Measurements from ENCODE around the gene TPTE. TPM values are rescaled to one million over a fixed set of nuclear protein-coding genes. Genes with fewer than 3 reads are reported as not detected.
"Not testable (repeated sequence)": the region's sequence is repeated elsewhere in the genome, so short reads cannot be mapped to it uniquely, and the experiment has no call there.

The TPTE gene
- total and polyA plus RNA-seq, 2 donors (not counting 1 experiment from before 2014, with no cell fraction given) = not detected

GRCh38 chr21:10631316-10631715 is 109.9 kb downstream of the TPTE start:
- peaks cover 0 to 18% (median 2%) of the 10 kb centered on the region in 3 donors for H3K9me3 ChIP-seq (ENCODE audit: control extremely low read depth in 1 of 3, control insufficient read depth in 2 of 3, insufficient read depth in 1 of 3, low read length in 2 of 3)
- H4K20me1 ChIP-seq (ENCODE audit: control insufficient read depth, insufficient read depth, low read length, poor library complexity, severe bottlenecking); H3K9ac ChIP-seq (ENCODE audit: low read length); DNase-seq; H3K4me3 Mint-ChIP-seq; H3K9me3 Mint-ChIP-seq (ENCODE audit: insufficient read depth); H3K79me2 ChIP-seq (ENCODE audit: control insufficient read depth, insufficient read depth, low read length); H3K27ac ChIP-seq (ENCODE audit: low read length in 2 of 2); H3K27me3 ChIP-seq (replicated peaks in 1 of 4; ENCODE audit: control extremely low read depth in 1 of 4, control insufficient read depth in 3 of 4, insufficient read depth in 4 of 4, low read length in 3 of 4); H3K4me3 ChIP-seq (ENCODE audit: control extremely low read depth in 1 of 5, extremely low read depth in 1 of 5, insufficient read depth in 1 of 5, low read depth in 2 of 5, low read length in 4 of 5); H3K27me3 Mint-ChIP-seq; H3K4me1 ChIP-seq (ENCODE audit: control insufficient read depth in 2 of 2, insufficient read depth in 2 of 2, low read length in 2 of 2); H3K27ac Mint-ChIP-seq; H3K4me1 Mint-ChIP-seq; H3K36me3 ChIP-seq (replicated peaks in 1 of 2; ENCODE audit: control extremely low read depth in 1 of 2, control insufficient read depth in 1 of 2, extremely low read depth in 1 of 2, insufficient read depth in 2 of 2, low read length in 1 of 2); H3K4me2 ChIP-seq (replicated peaks; ENCODE audit: low read depth, low read length, poor library complexity, severe bottlenecking); intact Hi-C loops (cut with micrococcal nuclease); POLR2A ChIA-PET; CTCF ChIA-PET; H2AFZ ChIP-seq (ENCODE audit: insufficient read depth, low read depth, low read length, poor library complexity, severe bottlenecking); ATAC-seq (ENCODE audit: low read depth): not testable (repeated sequence)
- WGBS (ENCODE audit: insufficient coverage) = 72% methylated on average over 5 of the region's 5 CpGs

- ATAC-seq (ENCODE audit: low read depth); H3K27ac Mint-ChIP-seq; H3K4me3 ChIP-seq (ENCODE audit: control extremely low read depth in 1 of 5, extremely low read depth in 1 of 5, insufficient read depth in 1 of 5, low read depth in 2 of 5, low read length in 4 of 5); H3K4me1 ChIP-seq (ENCODE audit: control insufficient read depth in 2 of 2, insufficient read depth in 2 of 2, low read length in 2 of 2); H3K4me2 ChIP-seq (replicated peaks; ENCODE audit: low read depth, low read length, poor library complexity, severe bottlenecking); H2AFZ ChIP-seq (ENCODE audit: insufficient read depth, low read depth, low read length, poor library complexity, severe bottlenecking); H3K9me3 Mint-ChIP-seq (ENCODE audit: insufficient read depth); H3K27me3 Mint-ChIP-seq; POLR2A ChIA-PET; H4K20me1 ChIP-seq (ENCODE audit: control insufficient read depth, insufficient read depth, low read length, poor library complexity, severe bottlenecking); H3K9ac ChIP-seq (ENCODE audit: low read length); H3K36me3 ChIP-seq (replicated peaks in 1 of 2; ENCODE audit: control extremely low read depth in 1 of 2, control insufficient read depth in 1 of 2, extremely low read depth in 1 of 2, insufficient read depth in 2 of 2, low read length in 1 of 2); H3K79me2 ChIP-seq (ENCODE audit: control insufficient read depth, insufficient read depth, low read length); H3K4me1 Mint-ChIP-seq; DNase-seq; H3K27me3 ChIP-seq (replicated peaks in 1 of 4; ENCODE audit: control extremely low read depth in 1 of 4, control insufficient read depth in 3 of 4, insufficient read depth in 4 of 4, low read length in 3 of 4); CTCF ChIA-PET; H3K4me3 Mint-ChIP-seq; H3K27ac ChIP-seq (ENCODE audit: low read length in 2 of 2); intact Hi-C loops (cut with micrococcal nuclease): not testable (repeated sequence)
- peaks cover 1 to 20% (median 2%) of the 10 kb centered on the region in 3 donors for H3K9me3 ChIP-seq (ENCODE audit: control extremely low read depth in 1 of 3, control insufficient read depth in 2 of 3, insufficient read depth in 1 of 3, low read length in 2 of 3)
- 85% methylated on average over 6 of the region's 9 CpGs for WGBS (ENCODE audit: insufficient coverage)
Measured at GRCh38 chr21:10638144-10638543, 116.8 kb downstream of the TPTE start.

GRCh38 chr21:10639123-10639522 is 117.7 kb downstream of the TPTE start:
- H4K20me1 ChIP-seq (ENCODE audit: control insufficient read depth, insufficient read depth, low read length, poor library complexity, severe bottlenecking) = no peaks in the 10 kb centered on the region
- Mint-ChIP-seq H3K9me3 (ENCODE audit: insufficient read depth) (no peaks in the 10 kb centered on the region), H3K4me1 (no peaks in the 10 kb centered on the region), H3K27me3 (no peaks in the 10 kb centered on the region), H3K27ac (no peak overlapping the region), H3K4me3 (no peak overlapping the region)
- intact Hi-C loops (cut with micrococcal nuclease) = no loop called here
- no peaks in the 10 kb centered on the region for H3K27me3 ChIP-seq (replicated peaks in 1 of 4; ENCODE audit: control extremely low read depth in 1 of 4, control insufficient read depth in 3 of 4, insufficient read depth in 4 of 4, low read length in 3 of 4)
- 63% methylated on average over 4 of the region's 4 CpGs for WGBS (ENCODE audit: insufficient coverage)
- ATAC-seq (ENCODE audit: low read depth) (no peak), DNase-seq (no peak)
- ChIA-PET CTCF (no interaction called here), POLR2A (no interaction called here)
- H3K9ac ChIP-seq (ENCODE audit: low read length) = no peak overlapping the region
- peaks cover 1 to 27% (median 2%) of the 10 kb centered on the region in 3 donors for H3K9me3 ChIP-seq (ENCODE audit: control extremely low read depth in 1 of 3, control insufficient read depth in 2 of 3, insufficient read depth in 1 of 3, low read length in 2 of 3)
- no peak overlapping the region for H3K27ac ChIP-seq (ENCODE audit: low read length in 2 of 2)
- no peak overlapping the region for H3K4me2 ChIP-seq (replicated peaks; ENCODE audit: low read depth, low read length, poor library complexity, severe bottlenecking)
- no peak for TF ChIP-seq EZH2 (IDR thresholded peaks at IDR 0.05; ENCODE audit: borderline replicate concordance, insufficient read depth, low read depth, low read length, poor library complexity, severe bottlenecking)
- TF ChIP-seq CTCF (IDR thresholded peaks at IDR 0.05) = no peak
- no peaks in the 10 kb centered on the region for H3K4me1 ChIP-seq (ENCODE audit: control insufficient read depth in 2 of 2, insufficient read depth in 2 of 2, low read length in 2 of 2)
- no peak overlapping the region for H2AFZ ChIP-seq (ENCODE audit: insufficient read depth, low read depth, low read length, poor library complexity, severe bottlenecking)
- no peaks in the 10 kb centered on the region for H3K79me2 ChIP-seq (ENCODE audit: control insufficient read depth, insufficient read depth, low read length)
- no peaks in the 10 kb centered on the region for H3K36me3 ChIP-seq (replicated peaks in 1 of 2; ENCODE audit: control extremely low read depth in 1 of 2, control insufficient read depth in 1 of 2, extremely low read depth in 1 of 2, insufficient read depth in 2 of 2, low read length in 1 of 2)
- no peak overlapping the region for H3K4me3 ChIP-seq (ENCODE audit: control extremely low read depth in 1 of 5, extremely low read depth in 1 of 5, insufficient read depth in 1 of 5, low read depth in 2 of 5, low read length in 4 of 5)
